CD4-positive, alpha-beta T cell treated with Interleukin-4 for 4 hours (primary cell): ENCODE measurements around the gene HLCS.

Experiments
- DNase-seq: peaks from one replicate; pipeline ENCODE4 v3.0.0-alpha.2; 2020

Gene HLCS

GRCh38 chr21:36766511-36766910 lies 200.0 kb downstream of the HLCS start:
- no peak for DNase-seq

GRCh38 chr21:36765229-36765628 lies 201.2 kb downstream of the HLCS start:
- no peak for DNase-seq

- no peak for DNase-seq
Measured at GRCh38 chr21:36763305-36763704, 203.2 kb downstream of the HLCS start.

GRCh38 chr21:36762642-36763041 lies 203.8 kb downstream of the HLCS start:
- DNase-seq, result no peak

- no peak for DNase-seq
Measured at GRCh38 chr21:36761685-36762084, 204.8 kb downstream of the HLCS start.

- no peak for DNase-seq
Measured at GRCh38 chr21:36759348-36760083, 207.0 kb downstream of the HLCS start.

GRCh38 chr21:36757196-36757595 lies 209.3 kb downstream of the HLCS start:
- DNase-seq, result no peak

- no peak for DNase-seq
Measured at GRCh38 chr21:36756527-36756926, 209.9 kb downstream of the HLCS start.

GRCh38 chr21:36754241-36754898 lies 212.1 kb downstream of the HLCS start:
- DNase-seq, result no peak

- DNase-seq, result no peak
Measured at GRCh38 chr21:36753556-36753955, 212.9 kb downstream of the HLCS start.

- DNase-seq, result no peak
Measured at GRCh38 chr21:36751383-36751782, 215.1 kb downstream of the HLCS start.

GRCh38 chr21:36750576-36750959 lies 215.9 kb downstream of the HLCS start:
- DNase-seq, result no peak

GRCh38 chr21:36749935-36750575 lies 216.4 kb downstream of the HLCS start:
- no peak for DNase-seq

GRCh38 chr21:36747815-36748383 lies 218.6 kb downstream of the HLCS start:
- no peak for DNase-seq

- DNase-seq, result no peak
Measured at GRCh38 chr21:36747041-36747814, 219.2 kb downstream of the HLCS start.

GRCh38 chr21:36745459-36745858 lies 221.0 kb downstream of the HLCS start:
- no peak for DNase-seq

GRCh38 chr21:36744560-36745231 lies 221.8 kb downstream of the HLCS start:
- no peak for DNase-seq

GRCh38 chr21:36744190-36744559 lies 222.3 kb downstream of the HLCS start:
- no peak for DNase-seq

- DNase-seq, result no peak
Measured at GRCh38 chr21:36743446-36743845, 223.0 kb downstream of the HLCS start.

GRCh38 chr21:36743008-36743407 lies 223.5 kb downstream of the HLCS start:
- no peak for DNase-seq

- no peak for DNase-seq
Measured at GRCh38 chr21:36741506-36741905, 225.0 kb downstream of the HLCS start.

GRCh38 chr21:36738489-36739126 lies 227.9 kb downstream of the HLCS start:
- no peak for DNase-seq
